Ishikawa (cell line): Measurements from ENCODE around the gene CACNA1C.

ENCODE experiments used
- CEBPB ChIP-seq: IDR thresholded peaks from 2 replicates; pipeline ENCODE4 v1.6.1; 2012
- CREB1 ChIP-seq: IDR thresholded peaks from 2 replicates; pipeline ENCODE4 v1.6.1; 2012; ENCODE audit warnings: low read depth
- EP300 ChIP-seq: IDR thresholded peaks from 2 replicates; pipeline ENCODE4 v1.6.1; 2012; ENCODE audit warnings: borderline replicate concordance
- NFIC ChIP-seq: IDR thresholded peaks from 2 replicates; pipeline ENCODE4 v1.6.1; 2012
- RAD21 ChIP-seq: IDR thresholded peaks from 2 replicates; pipeline ENCODE4 v1.6.1; 2012; ENCODE audit warnings: low read depth
- REST ChIP-seq: IDR thresholded peaks from 2 replicates; pipeline ENCODE4 v1.6.1; 2012; ENCODE audit warnings: low read depth, mild to moderate bottlenecking
- TCF12 ChIP-seq: IDR thresholded peaks from 2 replicates; pipeline ENCODE4 v1.6.1; 2012; ENCODE audit warnings: low read depth
- YY1 ChIP-seq: IDR thresholded peaks from 2 replicates; pipeline ENCODE4 v1.6.1; 2012; ENCODE audit warnings: low read depth
- TF ChIP-seq, protein P1 (sequence below): IDR thresholded peaks from 2 replicates; pipeline ENCODE4 v1.6.1; 2012

- no peak for TF ChIP-seq RAD21
- TF ChIP-seq EP300 = no peak
- TF ChIP-seq YY1 = no peak
- no peak for TF ChIP-seq CREB1
- TF ChIP-seq TCF12 = no peak
- TF ChIP-seq REST = no peak
- TF ChIP-seq NFIC = no peak
- TF ChIP-seq CEBPB = no peak
- TF ChIP-seq, protein P1, sequence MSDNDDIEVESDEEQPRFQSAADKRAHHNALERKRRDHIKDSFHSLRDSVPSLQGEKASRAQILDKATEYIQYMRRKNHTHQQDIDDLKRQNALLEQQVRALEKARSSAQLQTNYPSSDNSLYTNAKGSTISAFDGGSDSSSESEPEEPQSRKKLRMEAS = no peak
Measured at GRCh38 chr12:2083008-2083407, 30.2 kb downstream of the CACNA1C start.
